ENCODE measurements around the gene ADCY2.

ADCY2 gene

GRCh38 chr5:7638456-7638855 is 242.5 kb downstream of the ADCY2 start:
- TF ChIP-seq CTCF (IDR thresholded peaks at IDR 0.05; ENCODE audit: insufficient read depth, missing control alignments), result no peak
- no peak for FAIRE-seq

GRCh38 chr5:7642029-7642428 is 246.1 kb downstream of the ADCY2 start:
- no peak for TF ChIP-seq CTCF (IDR thresholded peaks at IDR 0.05; ENCODE audit: insufficient read depth, missing control alignments)
- FAIRE-seq (no peak), DNase-seq (ENCODE audit: insufficient read length, low spot score) (no peak)

More at GRCh38 chr5:7638456-7638855, 242.5 kb downstream of the ADCY2 start:
- DNase-seq (ENCODE audit: insufficient read length, low spot score), result no peak

DNA sequence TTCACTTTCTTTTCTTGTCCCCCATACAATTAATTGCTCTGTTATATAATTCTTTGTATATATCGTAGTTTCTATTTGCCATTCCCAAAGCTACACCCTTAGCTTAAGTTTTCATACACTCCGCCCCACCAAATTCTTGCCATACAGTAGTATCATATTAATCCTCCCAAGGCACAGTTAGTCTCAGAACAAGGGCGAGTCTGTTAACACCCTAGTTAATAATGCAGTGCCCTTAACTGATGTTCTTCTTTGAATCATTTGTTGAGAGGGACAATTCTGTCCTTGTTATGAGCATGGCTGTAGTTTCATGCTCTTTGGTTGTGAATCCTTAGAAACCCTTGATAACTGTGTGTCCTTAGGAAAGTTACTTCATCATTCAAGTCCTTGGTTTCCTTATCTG is 248.8 kb downstream of the ADCY2 start:
- no peak for FAIRE-seq
- no peak for DNase-seq (ENCODE audit: insufficient read length, low spot score)
- TF ChIP-seq CTCF (IDR thresholded peaks at IDR 0.05; ENCODE audit: insufficient read depth, missing control alignments), result no peak

DNA sequence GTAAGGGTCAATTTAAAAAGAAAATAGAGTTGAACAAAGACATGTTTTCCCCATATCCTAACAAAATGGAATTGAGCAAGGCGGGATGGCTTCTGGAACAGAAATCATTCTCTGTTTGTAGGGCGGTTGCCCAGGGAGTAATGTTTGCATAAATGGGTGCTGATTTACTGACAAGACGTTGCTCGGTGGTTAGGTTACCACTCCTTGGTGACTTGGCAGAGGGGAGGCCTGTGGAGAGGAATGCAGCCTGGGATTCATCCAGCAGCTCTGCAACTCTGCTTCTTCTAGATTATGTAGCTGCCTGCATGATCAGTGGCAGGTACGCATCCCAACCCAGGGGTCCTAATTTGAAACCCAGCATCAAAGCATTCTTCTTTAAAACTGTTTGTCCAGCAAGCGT is 254.8 kb downstream of the ADCY2 start:
- FAIRE-seq, result no peak
- no peak for TF ChIP-seq CTCF (IDR thresholded peaks at IDR 0.05; ENCODE audit: insufficient read depth, missing control alignments)
- no peak for DNase-seq (ENCODE audit: insufficient read length, low spot score)

DNA sequence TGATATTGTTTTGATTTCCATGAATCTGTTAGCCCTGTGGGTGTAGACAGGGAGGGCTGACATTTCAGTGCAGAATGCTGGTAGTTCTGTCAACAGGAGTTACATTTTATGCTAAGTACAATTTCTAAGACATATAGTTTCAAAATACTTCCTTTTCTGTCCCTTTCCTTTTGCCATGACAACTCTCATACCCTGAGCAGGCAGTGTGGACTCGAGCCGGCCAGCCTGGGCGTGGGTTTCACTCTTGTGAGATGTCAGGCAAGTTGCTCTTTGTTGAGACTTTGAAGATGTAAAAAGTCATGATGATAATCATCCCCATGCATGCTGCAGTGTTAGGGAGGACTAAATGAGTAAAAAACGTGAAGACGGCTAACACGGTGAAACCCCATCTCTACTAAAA is 257.1 kb downstream of the ADCY2 start:
- TF ChIP-seq CTCF (IDR thresholded peaks at IDR 0.05; ENCODE audit: insufficient read depth, missing control alignments), result no peak
- FAIRE-seq (no peak), DNase-seq (ENCODE audit: insufficient read length, low spot score) (no peak)

- no peak for TF ChIP-seq CTCF (IDR thresholded peaks at IDR 0.05; ENCODE audit: insufficient read depth, missing control alignments)
- DNase-seq (ENCODE audit: insufficient read length, low spot score) (no peak), FAIRE-seq (no peak)
Measured at GRCh38 chr5:7657153-7657552, 261.2 kb downstream of the ADCY2 start.

GRCh38 chr5:7659420-7659819 is 263.5 kb downstream of the ADCY2 start:
- DNase-seq (ENCODE audit: insufficient read length, low spot score), result no peak
- no peak for FAIRE-seq
- no peak for TF ChIP-seq CTCF (IDR thresholded peaks at IDR 0.05; ENCODE audit: insufficient read depth, missing control alignments)
